Ammon's horn (tissue), 1 donor: ENCODE measurements around the gene EHD2.
"Not testable (repeated sequence)": the region's sequence is repeated elsewhere in the genome, so short reads cannot be mapped to it uniquely, and the experiment has no call there.

Experiments
- DNase-seq: peaks from one replicate; pipeline ENCODE4 v3.0.0-alpha.2; 2016; ENCODE audit warnings: low spot score

Gene EHD2

GRCh38 chr19:47749326-47749725 lies 36.1 kb downstream of the EHD2 start:
- no peak for DNase-seq

- DNase-seq, result no peak
Measured at GRCh38 chr19:47750752-47751151, 37.5 kb downstream of the EHD2 start.

- DNase-seq, result no peak
Measured at GRCh38 chr19:47752440-47753211, 39.4 kb downstream of the EHD2 start.

- no peak for DNase-seq
Measured at GRCh38 chr19:47754206-47755064, 41.2 kb downstream of the EHD2 start.

- DNase-seq, result no peak
Measured at GRCh38 chr19:47755065-47755761, 42.0 kb downstream of the EHD2 start.

GRCh38 chr19:47755762-47756626 lies 42.8 kb downstream of the EHD2 start:
- DNase-seq, result no peak

- DNase-seq, result no peak
Measured at GRCh38 chr19:47756627-47756929, 43.4 kb downstream of the EHD2 start.

GRCh38 chr19:47756953-47757608 lies 43.9 kb downstream of the EHD2 start:
- DNase-seq, result no peak

- DNase-seq, result no peak
Measured at GRCh38 chr19:47757617-47758442, 44.6 kb downstream of the EHD2 start.

- no peak for DNase-seq
Measured at GRCh38 chr19:47758443-47758804, 45.2 kb downstream of the EHD2 start.

GRCh38 chr19:47760632-47760999 lies 47.4 kb downstream of the EHD2 start:
- DNase-seq, result no peak

- no peak for DNase-seq
Measured at GRCh38 chr19:47761566-47761965, 48.3 kb downstream of the EHD2 start.

- no peak for DNase-seq
Measured at GRCh38 chr19:47762151-47762550, 48.9 kb downstream of the EHD2 start.

GRCh38 chr19:47762615-47763308 lies 49.5 kb downstream of the EHD2 start:
- DNase-seq, result no peak

- not testable (repeated sequence) for DNase-seq
Measured at GRCh38 chr19:47764705-47765104, 51.5 kb downstream of the EHD2 start.

- DNase-seq, result peak; percentile 76
Measured at GRCh38 chr19:47765523-47766358, 52.5 kb downstream of the EHD2 start.

GRCh38 chr19:47766359-47766620 lies 53.1 kb downstream of the EHD2 start:
- no peak for DNase-seq

GRCh38 chr19:47766670-47767069 lies 53.4 kb downstream of the EHD2 start:
- DNase-seq, result no peak

- no peak for DNase-seq
Measured at GRCh38 chr19:47767349-47767748, 54.1 kb downstream of the EHD2 start.
